Measurements from ENCODE around the gene KIF5C.

- TF ChIP-seq POLR2AphosphoS5 (IDR thresholded peaks at IDR 0.05): no peak
- TF ChIP-seq EP300 (IDR thresholded peaks at IDR 0.05): no peak
- no peak for TF ChIP-seq CTCF (IDR thresholded peaks at IDR 0.05)
- TF ChIP-seq POLR2A (IDR thresholded peaks at IDR 0.05): no peak
These were observed 14.0 kb downstream of the KIF5C start for GRCh38 chr2:148888986-148889385.

All from stomach (tissue), 4 donors.